IPS-20b (cell line): ENCODE results near the gene PTPRE.

Experiments
- H3K27ac ChIP-seq: one replicate; pipeline ENCODE4 v1.5.1; 2013; ENCODE audit warnings: low read length
- H3K27me3 ChIP-seq: 2 replicates; pipeline ENCODE4 v1.6.1; 2013; ENCODE audit warnings: mild to moderate bottlenecking, low read length, inconsistent platforms; ENCODE audit not compliant: insufficient read depth
- H3K36me3 ChIP-seq: 2 replicates; pipeline ENCODE4 v1.6.1; 2013; ENCODE audit warnings: low read depth, mild to moderate bottlenecking, inconsistent platforms, low read length, moderate library complexity; ENCODE audit not compliant: insufficient read depth
- H3K4me1 ChIP-seq: 2 replicates; pipeline ENCODE4 v1.6.1; 2013; ENCODE audit warnings: mild to moderate bottlenecking, control low read depth, inconsistent platforms, low read length, moderate library complexity; ENCODE audit not compliant: insufficient read depth
- H3K4me3 ChIP-seq: 2 replicates; pipeline ENCODE4 v1.5.1; 2013; ENCODE audit warnings: mild to moderate bottlenecking, low read length, inconsistent platforms
- H3K9ac ChIP-seq: 2 replicates; pipeline ENCODE4 v1.6.1; 2013; ENCODE audit warnings: low read depth, mild to moderate bottlenecking, inconsistent platforms, low read length, moderate library complexity
- H3K9me3 ChIP-seq: 2 replicates; pipeline ENCODE4 v1.6.1; 2013; ENCODE audit warnings: mild to moderate bottlenecking, low read depth, low read length, inconsistent platforms; ENCODE audit not compliant: insufficient read depth

PTPRE gene

DNA sequence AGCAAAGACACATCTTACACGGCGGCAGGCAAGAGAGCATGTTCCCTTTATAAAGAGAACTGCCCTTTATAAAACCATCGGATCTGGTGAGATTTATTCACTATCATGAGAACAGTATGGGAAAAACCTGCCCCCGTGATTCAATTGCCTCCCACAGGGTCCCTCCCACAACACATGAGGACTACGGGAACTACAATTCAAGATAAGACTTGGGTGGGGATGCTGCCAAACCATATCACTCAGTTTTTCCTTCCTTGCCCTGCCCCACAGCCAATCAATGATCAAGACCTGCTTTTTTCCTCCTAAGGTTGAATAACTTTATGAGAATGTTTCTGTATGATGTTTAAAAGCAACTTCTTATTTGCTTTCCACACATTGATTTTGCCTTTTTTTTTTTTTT is 3.1 kb upstream of the PTPRE start:
- Histone ChIP-seq H3K27ac (no peak overlapping the region), H3K4me1 (no peaks in the 10 kb centered on the region), H3K9me3 (no peaks in the 10 kb centered on the region), H3K36me3 (no peaks in the 10 kb centered on the region), H3K9ac (no peak overlapping the region), H3K4me3 (no peak overlapping the region), H3K27me3 (peaks cover 31% of the 10 kb centered on the region)

DNA sequence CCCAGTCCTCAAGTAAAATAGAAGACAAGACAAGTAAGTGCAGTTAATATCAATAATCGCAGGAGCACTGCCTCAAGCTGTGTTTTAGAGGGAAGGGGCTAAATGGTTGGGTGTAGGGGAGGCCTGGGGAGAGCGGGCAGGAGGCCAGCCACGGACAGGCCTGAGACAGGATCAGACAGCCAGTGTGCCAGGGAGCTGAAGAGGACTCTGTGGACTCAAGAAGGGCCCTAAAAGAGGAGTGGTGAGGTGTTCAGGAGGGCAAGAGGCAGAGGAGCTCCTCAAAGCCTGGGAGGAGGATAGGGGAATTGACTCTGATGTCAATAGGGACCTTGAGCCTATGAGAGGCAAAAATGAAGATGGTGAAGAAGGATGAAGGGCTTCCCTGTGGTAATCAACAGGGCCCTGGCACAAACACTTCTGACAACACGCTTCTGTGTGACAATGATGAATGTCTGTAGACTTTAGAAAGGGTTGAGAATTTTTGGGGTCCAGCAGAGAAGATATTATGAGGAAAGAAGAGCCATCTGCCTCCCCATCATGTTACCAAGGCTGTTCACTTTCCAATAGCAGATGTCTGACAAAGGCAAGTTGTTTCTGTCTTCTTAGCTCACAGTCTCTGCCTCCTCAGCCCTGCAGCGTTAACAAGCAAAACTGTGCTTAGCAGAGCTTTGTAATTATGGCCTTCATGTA is 2.4 kb upstream of the PTPRE start:
- Histone ChIP-seq H3K4me1 (no peaks in the 10 kb centered on the region), H3K9me3 (no peaks in the 10 kb centered on the region), H3K27ac (no peak overlapping the region), H3K9ac (no peak overlapping the region), H3K27me3 (peaks cover 38% of the 10 kb centered on the region), H3K4me3 (no peak overlapping the region), H3K36me3 (no peaks in the 10 kb centered on the region)

DNA sequence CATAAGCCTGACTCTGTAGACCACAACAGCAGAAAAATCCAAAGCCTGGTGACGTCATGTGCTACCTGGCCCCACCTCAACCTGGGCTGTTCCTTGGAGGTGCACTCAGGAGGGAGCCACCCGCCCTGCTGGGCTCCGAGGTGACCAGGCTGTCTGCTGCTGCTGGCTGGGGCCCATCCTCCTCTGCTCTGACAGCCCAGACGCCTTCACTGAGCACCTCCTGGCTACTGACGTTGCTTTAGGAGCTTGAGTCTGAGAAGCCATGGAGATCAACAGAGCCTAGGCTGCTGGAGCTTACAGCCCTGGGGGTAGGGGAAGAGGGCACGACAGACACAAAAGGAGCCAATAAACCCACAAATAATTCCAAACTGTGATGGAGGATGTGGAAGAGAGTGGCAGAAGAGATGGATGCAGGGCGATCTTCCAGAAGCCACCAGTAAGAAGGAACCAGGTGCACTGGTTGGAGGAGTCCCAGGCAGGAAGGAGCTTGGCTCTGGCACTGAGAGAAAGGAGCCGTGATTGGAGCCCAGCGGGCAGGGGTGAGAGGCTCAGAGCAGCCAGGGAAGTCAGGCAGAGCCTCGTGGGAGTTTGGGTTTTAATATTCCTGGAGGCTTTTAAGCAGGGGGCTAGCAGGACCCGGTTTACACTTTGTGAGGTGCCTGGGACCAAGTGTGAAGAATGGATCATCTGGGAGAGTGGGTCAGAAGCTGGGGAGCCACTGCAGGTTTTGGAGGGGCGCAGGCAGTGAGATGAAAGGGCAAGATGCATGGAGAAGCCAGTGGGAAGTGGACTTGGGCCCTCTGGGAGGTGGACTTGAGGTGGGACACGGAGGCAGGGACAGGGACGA is 1.7 kb upstream of the PTPRE start:
- no peak overlapping the region for H3K27ac ChIP-seq
- H3K36me3 ChIP-seq, result no peaks in the 10 kb centered on the region
- H3K27me3 ChIP-seq, result peaks cover 45% of the 10 kb centered on the region

DNA sequence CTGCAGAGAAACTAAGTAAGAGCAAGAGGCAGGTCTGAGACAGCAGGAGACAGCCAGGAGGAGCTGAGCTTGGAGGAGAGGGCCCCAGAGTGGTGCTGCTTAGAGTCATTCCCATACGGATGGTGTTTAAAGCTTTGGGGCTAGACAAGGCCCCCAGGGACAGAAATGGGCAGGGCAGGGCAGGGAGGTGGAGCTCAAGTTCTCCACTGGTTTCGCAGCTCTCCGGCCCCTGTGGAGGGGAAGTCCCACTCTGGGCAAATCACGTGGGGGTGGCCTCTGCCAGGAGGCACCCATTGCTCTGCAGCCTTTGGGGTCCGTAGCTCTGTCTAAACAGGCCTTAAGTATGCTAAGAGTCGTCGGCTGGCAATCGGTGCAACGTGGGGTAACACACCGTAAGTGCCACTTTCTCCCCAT is 1.0 kb upstream of the PTPRE start:
- Histone ChIP-seq H3K4me1 (no peaks in the 10 kb centered on the region), H3K4me3 (no peak overlapping the region), H3K9ac (no peak overlapping the region), H3K27ac (no peak overlapping the region), H3K36me3 (no peaks in the 10 kb centered on the region), H3K9me3 (no peaks in the 10 kb centered on the region), H3K27me3 (peaks cover 48% of the 10 kb centered on the region)

More for the DNA sequence above, 1.7 kb upstream of the PTPRE start:
- Histone ChIP-seq H3K4me1 (no peaks in the 10 kb centered on the region), H3K9ac (no peak overlapping the region), H3K9me3 (no peaks in the 10 kb centered on the region), H3K4me3 (no peak overlapping the region)

DNA sequence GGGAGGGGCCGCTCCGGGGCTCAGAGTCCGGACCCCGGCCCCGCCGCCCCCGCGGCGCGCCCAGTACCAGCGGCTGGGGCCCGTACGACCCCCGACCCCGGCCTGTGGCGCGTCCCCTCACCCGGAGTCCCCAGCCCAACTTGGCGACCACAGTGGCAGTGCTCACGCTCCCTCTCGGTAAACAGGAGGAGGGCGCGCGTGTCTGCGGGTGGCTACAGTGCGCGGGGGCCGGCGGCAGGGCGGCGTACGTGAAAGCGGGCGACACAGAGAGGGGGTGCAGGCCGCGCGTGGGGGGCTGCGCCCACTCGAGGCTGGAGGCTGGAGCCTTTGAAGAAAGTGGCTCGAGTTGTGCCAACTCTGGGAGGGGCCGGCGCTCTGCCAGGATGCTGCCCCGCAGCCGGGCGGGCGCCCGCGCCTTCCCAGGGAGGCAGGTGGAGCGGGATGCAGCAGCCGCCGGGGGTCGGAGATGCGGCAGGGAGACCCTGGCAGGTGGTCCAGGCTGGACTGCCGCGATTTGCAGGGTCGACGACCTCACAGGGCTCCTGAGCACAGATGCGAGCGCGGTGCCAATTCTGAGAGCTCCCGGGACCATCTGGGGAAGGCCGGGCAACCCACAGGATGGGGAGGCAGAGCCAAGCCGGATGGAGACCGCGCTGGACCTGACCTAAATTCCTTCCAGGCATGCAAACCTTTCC is 655 bp downstream of the PTPRE start:
- Histone ChIP-seq H3K27me3 (peaks cover 48% of the 10 kb centered on the region), H3K27ac (no peak overlapping the region), H3K4me3 (peak overlapping the region; percentile 66; the same call in 1 of the 2 replicates), H3K9ac (no peak overlapping the region), H3K4me1 (no peaks in the 10 kb centered on the region), H3K9me3 (no peaks in the 10 kb centered on the region), H3K36me3 (no peaks in the 10 kb centered on the region)

GRCh38 chr10:127908106-127908958 is 1.4 kb downstream of the PTPRE start:
- no peaks in the 10 kb centered on the region for H3K4me1 ChIP-seq
- no peaks in the 10 kb centered on the region for H3K9me3 ChIP-seq
- H3K27me3 ChIP-seq, result peaks cover 48% of the 10 kb centered on the region
- H3K4me3 ChIP-seq, result no peak overlapping the region
- H3K27ac ChIP-seq, result no peak overlapping the region
- no peaks in the 10 kb centered on the region for H3K36me3 ChIP-seq
- H3K9ac ChIP-seq, result no peak overlapping the region

DNA sequence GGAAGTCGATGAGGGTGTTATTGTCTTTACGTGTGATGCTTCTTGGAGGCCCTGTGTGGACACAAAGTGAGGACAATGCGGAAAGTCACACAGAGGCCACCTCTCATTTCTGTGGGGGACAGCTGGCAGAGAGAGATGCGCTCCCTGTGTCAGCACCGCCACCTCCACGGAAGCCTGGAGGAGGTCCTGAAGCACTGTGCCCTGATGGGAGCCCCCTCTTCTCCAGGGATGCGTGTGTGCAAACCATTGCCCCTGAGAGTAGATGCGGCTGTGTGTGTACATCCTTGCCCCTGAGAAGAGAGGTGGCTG is 2.0 kb downstream of the PTPRE start:
- Histone ChIP-seq H3K36me3 (no peaks in the 10 kb centered on the region), H3K9me3 (no peaks in the 10 kb centered on the region), H3K27ac (no peak overlapping the region), H3K27me3 (peaks cover 48% of the 10 kb centered on the region), H3K9ac (no peak overlapping the region), H3K4me1 (no peaks in the 10 kb centered on the region), H3K4me3 (no peak overlapping the region)

- Histone ChIP-seq H3K27ac (no peak overlapping the region), H3K9me3 (no peaks in the 10 kb centered on the region), H3K4me1 (no peaks in the 10 kb centered on the region), H3K4me3 (no peak overlapping the region), H3K9ac (no peak overlapping the region), H3K27me3 (peaks cover 48% of the 10 kb centered on the region), H3K36me3 (no peaks in the 10 kb centered on the region)
Measured at GRCh38 chr10:127909716-127910463, 3.0 kb downstream of the PTPRE start.

- Histone ChIP-seq H3K27me3 (peaks cover 48% of the 10 kb centered on the region), H3K9ac (no peak overlapping the region), H3K27ac (no peak overlapping the region), H3K4me1 (no peaks in the 10 kb centered on the region), H3K9me3 (no peaks in the 10 kb centered on the region), H3K4me3 (no peak overlapping the region), H3K36me3 (no peaks in the 10 kb centered on the region)
Measured at GRCh38 chr10:127910464-127910770, 3.5 kb downstream of the PTPRE start.

DNA sequence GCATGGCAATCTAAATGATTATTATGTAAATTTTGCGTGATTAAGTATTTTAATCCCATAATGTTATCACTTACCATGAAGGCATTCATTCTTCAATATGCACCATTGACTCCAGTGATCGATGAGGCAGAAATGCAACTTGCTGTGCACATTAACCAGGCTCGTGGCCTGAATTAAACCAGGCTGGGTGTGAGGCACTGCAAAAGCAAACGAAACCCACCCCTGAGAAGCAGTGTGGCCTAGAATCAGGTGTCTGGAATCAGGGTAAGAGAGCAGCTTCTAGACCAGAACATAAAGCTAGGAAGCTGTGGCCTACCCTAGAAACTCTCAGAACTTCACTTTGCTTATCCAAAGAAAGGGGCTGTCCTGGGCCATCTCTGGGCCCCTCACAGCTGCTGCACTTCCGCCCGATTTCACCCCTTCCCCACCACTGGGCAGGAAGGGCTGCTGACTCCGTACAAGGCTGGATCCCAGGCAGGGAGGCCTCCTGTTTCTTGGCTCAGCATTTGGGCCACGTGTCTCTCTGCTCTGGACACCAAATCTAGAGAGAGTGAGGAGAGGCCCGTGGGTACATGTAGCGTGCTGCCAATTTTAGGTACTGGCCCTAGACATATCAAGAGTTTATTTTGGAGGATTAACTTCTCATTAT is 4.4 kb downstream of the PTPRE start:
- Histone ChIP-seq H3K9me3 (no peaks in the 10 kb centered on the region), H3K36me3 (no peaks in the 10 kb centered on the region), H3K4me1 (no peaks in the 10 kb centered on the region), H3K27me3 (peaks cover 39% of the 10 kb centered on the region), H3K9ac (no peak overlapping the region), H3K27ac (no peak overlapping the region), H3K4me3 (no peak overlapping the region)
